ENCODE results near the gene ZKSCAN7. TPM values are rescaled to one million over a fixed set of nuclear protein-coding genes. Genes with fewer than 3 reads are reported as not detected.
"Not testable (repeated sequence)": the region's sequence is repeated elsewhere in the genome, so short reads cannot be mapped to it uniquely, and the experiment has no call there.

Gene ZKSCAN7
- total RNA-seq, 2 donors from 2014 or later: 2.8 to 4.9 TPM

DNA sequence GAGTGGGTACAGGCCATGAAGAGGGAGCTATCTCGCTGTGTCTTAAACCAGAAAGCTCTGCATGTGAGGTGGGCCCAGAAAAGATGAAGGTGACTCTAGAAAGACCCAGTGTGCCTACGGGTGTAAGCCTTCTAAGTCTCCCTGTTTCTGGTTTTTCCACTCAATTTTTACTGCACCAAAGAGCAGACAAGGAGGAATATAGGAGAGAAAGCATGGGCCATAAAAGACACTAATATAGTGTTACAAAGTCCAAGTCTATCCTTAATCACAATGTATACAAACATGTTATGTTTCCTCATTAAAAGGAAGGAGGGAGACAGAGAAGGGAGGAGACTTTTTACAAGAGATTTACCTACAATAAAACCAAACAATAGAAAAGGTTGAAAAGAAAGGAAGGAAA, 24.1 kb upstream of the ZKSCAN7 start:
- ATAC-seq (replicated peaks in 1 of 2) (no peak), DNase-seq (no peak)
- Mint-ChIP-seq H3K9me3 (no peaks in the 10 kb centered on the region), H3K36me3 (ENCODE audit: insufficient read depth in 2 of 2) (no peaks in the 10 kb centered on the region), H3K4me3 (no peak overlapping the region), H3K4me1 (ENCODE audit: low read depth) (no peaks in the 10 kb centered on the region), H3K27me3 (ENCODE audit: low read depth) (peaks cover 22% of the 10 kb centered on the region), H3K27ac (no peak overlapping the region)

DNA sequence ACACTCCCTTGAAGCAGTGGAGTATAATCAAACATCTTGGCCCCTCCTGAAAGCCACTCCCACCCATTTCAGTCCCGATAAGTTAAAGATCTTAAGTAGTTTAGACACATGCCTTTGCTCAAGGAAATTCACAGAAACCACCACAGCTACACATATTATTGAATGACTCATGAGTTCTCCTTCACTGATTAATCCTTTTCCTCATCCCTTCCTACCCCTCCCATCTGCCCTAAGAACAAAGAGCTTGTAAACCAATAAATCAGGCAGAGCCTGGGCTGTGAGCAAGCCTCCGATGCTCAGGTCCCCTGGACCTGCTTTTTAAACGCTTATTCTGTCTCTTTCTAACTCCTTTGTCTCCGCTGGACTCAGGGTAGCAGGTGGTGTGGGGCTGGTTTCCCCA, 20.3 kb upstream of the ZKSCAN7 start:
- not testable (repeated sequence) for H3K27ac Mint-ChIP-seq; H3K36me3 Mint-ChIP-seq (ENCODE audit: insufficient read depth in 2 of 2); H3K4me1 Mint-ChIP-seq (ENCODE audit: low read depth); H3K4me3 Mint-ChIP-seq; ATAC-seq (replicated peaks in 1 of 2); H3K9me3 Mint-ChIP-seq; DNase-seq
- peaks cover 43% of the 10 kb centered on the region for H3K27me3 Mint-ChIP-seq (ENCODE audit: low read depth)

DNA sequence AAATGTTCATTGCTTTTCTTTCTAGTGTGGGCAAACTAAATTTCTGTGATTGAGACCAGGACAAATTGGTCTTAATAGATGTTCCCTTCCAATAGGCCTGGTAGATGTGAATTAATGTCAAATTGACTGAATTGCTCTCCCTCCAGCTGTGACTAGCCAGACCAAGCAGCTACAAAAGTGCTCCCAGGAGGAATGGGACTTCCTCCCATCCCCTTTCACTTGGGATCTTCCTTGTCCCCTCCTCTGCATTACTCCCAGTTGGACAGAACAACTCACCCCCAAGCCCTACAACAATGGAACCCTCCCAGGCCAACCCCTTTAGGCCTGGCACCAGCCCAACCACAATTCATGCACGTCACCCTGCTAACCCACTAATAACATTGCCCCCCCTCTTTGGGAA, 19.6 kb upstream of the ZKSCAN7 start:
- no peak for ATAC-seq (replicated peaks in 1 of 2)
- H3K9me3 Mint-ChIP-seq: no peaks in the 10 kb centered on the region
- peaks cover 44% of the 10 kb centered on the region for H3K27me3 Mint-ChIP-seq (ENCODE audit: low read depth)
- no peak overlapping the region for H3K4me3 Mint-ChIP-seq
- no peaks in the 10 kb centered on the region for H3K36me3 Mint-ChIP-seq (ENCODE audit: insufficient read depth in 2 of 2)
- no peak for DNase-seq
- H3K27ac Mint-ChIP-seq: no peak overlapping the region
- H3K4me1 Mint-ChIP-seq (ENCODE audit: low read depth): no peaks in the 10 kb centered on the region

DNA sequence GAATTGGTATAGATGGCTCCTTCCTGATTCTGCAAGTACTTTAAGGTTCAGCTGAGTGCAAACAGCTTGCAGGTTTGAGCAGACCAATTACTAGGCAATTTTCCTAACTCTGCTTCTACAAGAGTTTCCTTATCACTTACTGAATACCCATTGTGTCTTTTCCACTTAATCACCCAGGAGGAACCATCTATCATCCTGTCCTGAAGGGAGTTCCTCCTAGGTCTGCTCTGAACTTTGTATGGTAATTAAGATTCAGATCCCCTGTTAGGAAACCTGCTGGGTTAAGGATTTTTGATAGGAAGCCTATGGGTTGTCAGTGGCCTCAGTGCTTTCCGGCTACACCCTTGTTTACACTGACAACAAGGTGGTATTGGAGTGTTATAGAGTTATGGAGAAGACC, 10.2 kb upstream of the ZKSCAN7 start:
- H3K27ac Mint-ChIP-seq; H3K4me1 Mint-ChIP-seq (ENCODE audit: low read depth); H3K4me3 Mint-ChIP-seq; H3K27me3 Mint-ChIP-seq (ENCODE audit: low read depth); H3K36me3 Mint-ChIP-seq (ENCODE audit: insufficient read depth in 2 of 2); DNase-seq; H3K9me3 Mint-ChIP-seq; ATAC-seq (replicated peaks in 1 of 2): not testable (repeated sequence)

DNA sequence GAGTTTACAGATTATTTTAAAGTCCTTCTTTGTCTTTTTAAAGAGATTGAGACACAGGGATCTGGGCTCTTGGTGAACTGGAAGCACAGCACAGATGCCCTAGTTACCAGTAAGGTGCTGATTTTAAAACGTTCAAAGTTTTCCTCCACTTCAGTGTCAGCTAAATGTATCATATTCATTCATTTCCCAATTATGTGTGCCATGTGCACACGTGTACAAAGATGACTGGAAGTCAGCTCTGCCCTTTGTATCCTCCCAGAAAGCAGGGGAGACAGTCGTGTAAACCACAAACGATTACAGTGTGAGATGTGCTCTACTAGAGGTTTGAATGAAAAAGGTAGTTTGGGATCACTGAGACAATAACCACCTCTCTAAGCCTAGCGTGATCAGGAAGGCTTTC, 730 bp downstream of the ZKSCAN7 start:
- H3K4me1 Mint-ChIP-seq (ENCODE audit: low read depth): peaks cover 22% of the 10 kb centered on the region
- H3K27ac Mint-ChIP-seq: peak overlapping the region; percentile 65
- DNase-seq (no peak), ATAC-seq (replicated peaks in 1 of 2) (no peak)
- peaks cover 10 to 13% of the 10 kb centered on the region in 2 donors for H3K9me3 Mint-ChIP-seq
- H3K4me3 Mint-ChIP-seq: peak overlapping the region; percentile 91
- H3K36me3 Mint-ChIP-seq (ENCODE audit: insufficient read depth in 2 of 2): peaks cover 17 to 36% of the 10 kb centered on the region in 2 donors
- no peaks in the 10 kb centered on the region for H3K27me3 Mint-ChIP-seq (ENCODE audit: low read depth)

DNA sequence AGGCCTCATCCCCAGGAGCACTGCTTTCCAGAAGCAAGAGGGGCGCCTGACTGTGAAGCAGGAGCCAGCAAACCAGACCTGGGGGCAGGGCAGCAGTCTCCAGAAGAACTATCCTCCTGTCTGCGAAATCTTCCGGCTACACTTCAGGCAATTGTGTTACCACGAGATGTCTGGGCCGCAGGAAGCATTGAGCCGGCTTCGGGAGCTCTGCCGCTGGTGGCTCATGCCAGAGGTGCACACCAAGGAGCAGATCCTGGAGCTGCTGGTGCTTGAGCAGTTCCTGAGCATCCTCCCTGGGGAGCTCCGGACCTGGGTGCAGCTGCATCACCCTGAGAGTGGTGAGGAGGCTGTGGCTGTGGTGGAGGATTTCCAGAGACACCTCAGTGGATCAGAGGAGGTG, 2.1 kb downstream of the ZKSCAN7 start:
- Mint-ChIP-seq H3K4me1 (ENCODE audit: low read depth) (peaks cover 22% of the 10 kb centered on the region), H3K27me3 (ENCODE audit: low read depth) (no peaks in the 10 kb centered on the region), H3K9me3 (peaks cover 10 to 18% of the 10 kb centered on the region in 2 donors), H3K36me3 (ENCODE audit: insufficient read depth in 2 of 2) (peaks cover 23 to 46% of the 10 kb centered on the region in 2 donors), H3K4me3 (no peak overlapping the region), H3K27ac (no peak overlapping the region)
- DNase-seq: no peak
- ATAC-seq (replicated peaks in 1 of 2): no peak

DNA sequence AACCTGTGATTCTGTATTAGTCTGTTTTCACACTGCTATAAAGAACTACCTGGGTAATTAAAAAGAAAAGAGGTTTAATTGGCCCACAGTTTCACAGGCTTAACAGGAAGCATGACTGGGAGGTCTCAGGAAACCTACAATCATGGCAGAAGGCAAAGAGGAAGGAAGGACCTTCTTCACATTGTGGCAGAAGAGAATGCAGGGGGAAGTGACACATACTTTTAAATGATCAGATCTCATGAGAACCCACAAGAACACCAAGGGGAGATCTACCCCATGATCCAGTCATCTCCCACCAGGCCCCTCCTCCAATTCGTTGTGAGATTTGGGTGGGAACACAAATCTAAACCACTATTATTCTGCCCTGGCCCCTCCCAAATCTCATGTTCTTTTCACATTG, 6.1 kb downstream of the ZKSCAN7 start:
- DNase-seq (no peak), ATAC-seq (replicated peaks in 1 of 2) (no peak)
- Mint-ChIP-seq H3K27ac (no peak overlapping the region), H3K9me3 (peaks cover 6 to 19% of the 10 kb centered on the region in 2 donors), H3K4me1 (ENCODE audit: low read depth) (peaks cover 12% of the 10 kb centered on the region), H3K4me3 (no peak overlapping the region), H3K36me3 (ENCODE audit: insufficient read depth in 2 of 2) (peaks cover 21 to 49% of the 10 kb centered on the region in 2 donors), H3K27me3 (ENCODE audit: low read depth) (no peaks in the 10 kb centered on the region)

DNA sequence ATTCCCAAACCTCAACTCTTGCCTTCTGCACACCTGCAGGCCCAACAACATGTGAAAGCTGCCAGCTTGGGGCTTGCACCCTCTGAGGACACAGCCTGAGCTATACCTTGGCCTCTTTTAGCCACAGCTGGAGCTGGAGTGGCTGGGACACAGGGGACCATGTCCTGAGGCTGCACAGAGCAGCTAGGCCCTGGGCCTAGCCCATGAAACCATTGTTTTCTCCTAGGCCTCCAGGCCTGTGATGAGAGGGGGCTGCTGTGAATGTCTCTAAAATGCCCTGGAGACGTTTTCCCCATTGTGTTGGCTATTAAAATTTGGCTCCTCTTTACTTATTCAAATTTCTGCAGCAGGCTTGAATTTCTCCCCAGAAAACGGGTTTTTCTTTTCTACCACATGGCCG, 7.2 kb downstream of the ZKSCAN7 start:
- Mint-ChIP-seq H3K4me1 (ENCODE audit: low read depth) (peaks cover 6% of the 10 kb centered on the region), H3K36me3 (ENCODE audit: insufficient read depth in 2 of 2) (peaks cover 26 to 49% of the 10 kb centered on the region in 2 donors), H3K27ac (no peak overlapping the region), H3K9me3 (peaks cover 9 to 23% of the 10 kb centered on the region in 2 donors), H3K4me3 (no peak overlapping the region), H3K27me3 (ENCODE audit: low read depth) (no peaks in the 10 kb centered on the region)
- DNase-seq (no peak), ATAC-seq (replicated peaks in 1 of 2) (no peak)

DNA sequence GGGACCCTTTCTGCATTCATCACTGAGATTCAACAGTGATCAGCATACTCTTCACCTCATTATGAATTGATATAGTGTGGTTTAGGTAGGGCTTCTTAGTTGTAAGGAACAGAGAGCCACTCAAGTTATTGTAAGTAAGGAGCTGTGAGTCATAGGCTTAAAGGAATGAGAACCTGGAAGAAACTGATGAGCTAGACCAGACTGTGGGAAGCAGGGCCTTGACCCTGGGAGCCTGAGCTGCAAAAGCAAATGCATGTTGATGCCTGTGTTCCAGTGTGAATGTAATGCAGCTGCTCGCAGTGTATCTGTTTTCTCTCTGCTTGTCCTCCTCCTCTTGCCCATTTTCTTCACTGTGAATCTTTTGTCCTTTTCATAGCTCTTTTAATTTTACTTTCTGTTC, 13.6 kb downstream of the ZKSCAN7 start:
- H3K4me3 Mint-ChIP-seq: no peak overlapping the region
- H3K27me3 Mint-ChIP-seq (ENCODE audit: low read depth): no peaks in the 10 kb centered on the region
- H3K27ac Mint-ChIP-seq: no peak overlapping the region
- ATAC-seq (replicated peaks in 1 of 2) (no peak), DNase-seq (no peak)
- peaks cover 33 to 44% of the 10 kb centered on the region in 2 donors for H3K9me3 Mint-ChIP-seq
- peaks cover 55 to 65% of the 10 kb centered on the region in 2 donors for H3K36me3 Mint-ChIP-seq (ENCODE audit: insufficient read depth in 2 of 2)
- no peaks in the 10 kb centered on the region for H3K4me1 Mint-ChIP-seq (ENCODE audit: low read depth)

DNA sequence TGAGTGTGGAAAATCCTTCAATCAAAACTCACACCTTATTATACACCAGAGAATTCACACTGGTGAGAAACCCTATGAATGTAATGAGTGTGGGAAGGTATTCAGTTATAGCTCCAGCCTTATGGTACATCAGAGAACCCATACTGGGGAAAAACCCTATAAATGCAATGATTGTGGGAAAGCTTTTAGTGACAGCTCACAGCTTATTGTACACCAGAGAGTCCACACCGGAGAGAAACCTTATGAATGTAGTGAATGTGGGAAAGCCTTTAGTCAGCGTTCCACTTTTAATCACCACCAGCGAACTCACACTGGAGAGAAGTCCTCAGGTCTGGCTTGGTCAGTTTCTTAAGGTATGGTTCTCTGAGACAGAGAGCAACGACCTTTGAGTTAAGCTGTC, 16.0 kb downstream of the ZKSCAN7 start:
- no peak for ATAC-seq (replicated peaks in 1 of 2)
- Mint-ChIP-seq H3K27me3 (ENCODE audit: low read depth) (no peaks in the 10 kb centered on the region), H3K4me3 (no peak overlapping the region), H3K9me3 (peaks cover 28 to 41% of the 10 kb centered on the region in 2 donors), H3K36me3 (ENCODE audit: insufficient read depth in 2 of 2) (peaks cover 50 to 52% of the 10 kb centered on the region in 2 donors), H3K27ac (no peak overlapping the region), H3K4me1 (ENCODE audit: low read depth) (no peaks in the 10 kb centered on the region)
- DNase-seq: no peak

DNA sequence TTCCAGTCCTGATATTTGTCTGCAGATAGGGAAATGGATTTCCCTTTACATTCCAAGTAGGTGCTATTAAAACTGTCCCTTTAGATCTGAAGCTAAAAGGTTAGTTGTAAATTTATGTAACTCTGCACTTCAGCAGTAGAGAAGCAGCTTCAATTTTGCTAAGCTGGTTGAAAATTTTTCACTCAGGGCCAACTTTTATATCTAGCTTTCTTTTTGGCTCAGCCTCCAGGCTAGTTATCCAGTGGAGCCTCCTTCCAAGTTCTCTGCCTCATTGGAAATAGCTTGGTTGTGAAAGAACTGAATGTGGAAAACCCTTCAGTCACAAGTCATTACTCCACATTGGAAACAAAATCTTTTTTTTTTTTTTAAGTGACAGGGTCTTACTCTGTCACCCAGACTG, 21.6 kb downstream of the ZKSCAN7 start:
- H3K27ac Mint-ChIP-seq: no peak overlapping the region

DNA sequence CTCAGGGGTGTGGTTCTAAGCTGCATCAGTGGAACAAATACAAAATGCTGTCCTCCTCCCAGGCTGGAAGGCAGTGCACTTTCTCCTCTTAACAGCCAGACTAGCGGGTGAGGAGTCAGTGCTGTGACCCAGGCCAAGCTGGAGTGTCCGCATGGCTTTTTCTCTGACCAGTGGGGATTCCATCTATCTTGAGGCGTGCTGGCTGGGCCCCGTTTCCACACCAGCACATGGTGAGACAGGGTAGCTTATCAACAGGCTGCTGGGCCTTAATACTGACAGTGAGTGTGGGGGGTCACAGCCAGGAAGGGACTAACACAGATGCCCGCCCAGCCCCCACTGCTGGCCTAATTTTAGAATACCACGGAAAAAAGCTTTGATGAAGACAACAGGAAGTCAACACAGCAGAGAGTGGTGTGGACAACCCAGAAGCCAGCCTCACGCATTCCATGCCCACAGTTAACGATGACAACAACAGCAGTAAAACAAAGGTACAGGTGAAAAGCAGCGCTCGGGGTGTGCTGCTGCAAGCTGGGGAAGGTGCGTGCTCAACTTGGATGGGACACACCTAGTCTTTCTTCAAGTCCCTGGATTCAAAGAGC, 22.5 kb downstream of the ZKSCAN7 start:
- DNase-seq; H3K4me3 Mint-ChIP-seq; H3K4me1 Mint-ChIP-seq (ENCODE audit: low read depth); ATAC-seq (replicated peaks in 1 of 2); H3K27me3 Mint-ChIP-seq (ENCODE audit: low read depth); H3K27ac Mint-ChIP-seq: not testable (repeated sequence)
- H3K9me3 Mint-ChIP-seq: peaks cover 6 to 10% of the 10 kb centered on the region in 2 donors
- H3K36me3 Mint-ChIP-seq (ENCODE audit: insufficient read depth in 2 of 2): peaks cover 11 to 18% of the 10 kb centered on the region in 2 donors

More for the DNA sequence above, 21.6 kb downstream of the ZKSCAN7 start:
- Mint-ChIP-seq H3K4me3 (no peak overlapping the region), H3K4me1 (ENCODE audit: low read depth) (no peaks in the 10 kb centered on the region), H3K36me3 (ENCODE audit: insufficient read depth in 2 of 2) (peaks cover 20 to 26% of the 10 kb centered on the region in 2 donors), H3K27me3 (ENCODE audit: low read depth) (no peaks in the 10 kb centered on the region), H3K9me3 (peaks cover 13 to 18% of the 10 kb centered on the region in 2 donors)
- DNase-seq: no peak
- no peak for ATAC-seq (replicated peaks in 1 of 2)

DNA sequence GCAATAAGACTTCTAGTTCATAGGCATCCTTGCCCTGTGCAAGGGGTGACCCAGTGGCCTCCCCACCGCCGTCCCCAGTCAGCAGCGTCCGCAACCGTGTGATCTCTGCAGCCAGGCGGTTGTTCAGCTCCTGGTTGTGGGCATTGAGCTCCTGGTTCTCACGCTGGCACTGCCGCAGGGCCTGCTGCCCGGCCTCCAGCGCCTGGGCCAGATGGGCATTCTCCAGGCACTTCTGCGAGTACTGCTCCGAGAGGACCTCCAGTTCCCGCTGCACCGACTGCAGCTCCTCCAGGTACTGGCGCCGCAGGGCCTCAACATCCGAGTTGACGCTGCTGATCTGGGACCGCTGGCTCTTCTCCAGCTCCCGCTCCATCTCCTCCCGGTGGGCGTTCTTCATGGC, 23.3 kb downstream of the ZKSCAN7 start:
- H3K36me3 Mint-ChIP-seq (ENCODE audit: insufficient read depth in 2 of 2): peaks cover 8 to 18% of the 10 kb centered on the region in 2 donors
- H3K27ac Mint-ChIP-seq; DNase-seq; H3K9me3 Mint-ChIP-seq; H3K27me3 Mint-ChIP-seq (ENCODE audit: low read depth); ATAC-seq (replicated peaks in 1 of 2); H3K4me1 Mint-ChIP-seq (ENCODE audit: low read depth); H3K4me3 Mint-ChIP-seq: not testable (repeated sequence)

DNA sequence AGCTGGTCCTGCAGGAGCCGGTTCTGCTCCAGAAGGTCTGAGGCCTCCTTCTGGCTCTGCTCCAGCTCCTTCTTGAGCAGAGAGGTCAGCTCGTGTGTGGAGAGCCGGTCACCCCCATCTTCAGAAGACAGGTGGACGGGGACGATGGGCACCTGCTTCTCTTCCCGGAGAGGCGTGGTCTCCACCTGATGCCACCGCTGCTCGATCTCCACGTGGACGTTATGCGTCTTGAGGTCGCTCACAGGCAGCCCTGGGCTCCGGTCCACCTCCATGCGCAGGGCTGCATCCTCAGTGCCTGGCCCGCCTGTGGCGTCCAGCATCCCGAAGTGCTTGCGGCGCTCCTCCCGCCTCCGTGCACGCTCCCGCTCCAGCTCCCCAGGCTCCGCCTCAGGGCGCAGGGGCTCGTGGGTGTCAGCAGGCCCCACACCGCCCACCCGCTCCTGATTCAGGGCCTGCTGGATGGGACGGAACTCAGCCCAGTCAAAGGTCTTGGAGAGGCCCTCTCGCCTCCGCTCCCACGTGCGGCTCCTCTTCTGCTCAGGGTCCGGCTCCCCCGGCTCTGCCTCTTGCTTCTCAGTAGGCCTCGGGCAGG, 24.0 kb downstream of the ZKSCAN7 start:
- not testable (repeated sequence) for DNase-seq; H3K27ac Mint-ChIP-seq; ATAC-seq (replicated peaks in 1 of 2); H3K4me3 Mint-ChIP-seq; H3K4me1 Mint-ChIP-seq (ENCODE audit: low read depth)
- peaks cover 12% of the 10 kb centered on the region for H3K27me3 Mint-ChIP-seq (ENCODE audit: low read depth)
- peaks cover 6 to 11% of the 10 kb centered on the region in 2 donors for H3K9me3 Mint-ChIP-seq
- peaks cover 13 to 22% of the 10 kb centered on the region in 2 donors for H3K36me3 Mint-ChIP-seq (ENCODE audit: insufficient read depth in 2 of 2)

Measured in activated T-cell treated with anti-CD3 and anti-CD28 coated beads, Interleukin-2, amount 50 U/mL, for 72 hours (primary cell).